Breast epithelium (tissue), 3 donors: ENCODE results near the gene SFMBT2.

Experiments used
- CTCF ChIP-seq, 3 donors: fragments of 450-650 bp; IDR thresholded peaks; one replicate each; pipeline ENCODE4 v1.5.1; 2016 to 2017; ENCODE audit warnings: antibody characterized with exemption in 3 of 3, mild to moderate bottlenecking in 3 of 3, moderate library complexity in 3 of 3
- POLR2A ChIP-seq: fragments of 450-650 bp; IDR thresholded peaks from one replicate; pipeline ENCODE4 v1.6.1; 2016; ENCODE audit warnings: antibody characterized with exemption, mild to moderate bottlenecking, moderate library complexity

GRCh38 chr10:7117806-7118674 lies 292.8 kb downstream of the SFMBT2 start:
- no peak for TF ChIP-seq CTCF (IDR thresholded peaks at IDR 0.05)
- TF ChIP-seq POLR2A = no peak
